NCI-H526 treated with DMSO at 0.1 percent for 48 hours (cell line): ENCODE measurements around the gene CUL7.
"Not testable (repeated sequence)": the region's sequence is repeated elsewhere in the genome, so short reads cannot be mapped to it uniquely, and the experiment has no call there.

Experiments
- DNase-seq: peaks from one replicate; lab custom pipeline; 2025; lab: John Stamatoyannopoulos, UW

CUL7 gene

GRCh38 chr6:43053545-43054205, at the start of gene CUL7:
TSS of gene CUL7 (minus strand) at chr6:43053851. CDS start at chr6:43052788, 1,063 bp downstream.
- DNase-seq, result peak; percentile 83

- DNase-seq, result no peak
These were observed 47.8 kb upstream of the CUL7 start for GRCh38 chr6:43101497-43101896.

- no peak for DNase-seq
These were observed 43.9 kb upstream of the CUL7 start for GRCh38 chr6:43097502-43097901.

- DNase-seq, result no peak
These were observed 43.4 kb upstream of the CUL7 start for GRCh38 chr6:43097098-43097489.

GRCh38 chr6:43096451-43097097, 42.9 kb upstream of the CUL7 start:
- peak; percentile 79 for DNase-seq

- DNase-seq, result no peak
These were observed 42.3 kb upstream of the CUL7 start for GRCh38 chr6:43095939-43096338.

- no peak for DNase-seq
These were observed 40.0 kb upstream of the CUL7 start for GRCh38 chr6:43093436-43094289.

GRCh38 chr6:43092635-43093034, 39.0 kb upstream of the CUL7 start:
- no peak for DNase-seq

- no peak for DNase-seq
These were observed 37.9 kb upstream of the CUL7 start for GRCh38 chr6:43091436-43091991.

GRCh38 chr6:43091020-43091419, 37.4 kb upstream of the CUL7 start:
- DNase-seq, result no peak

GRCh38 chr6:43090559-43090956, 36.9 kb upstream of the CUL7 start:
- DNase-seq, result peak; percentile 34

- peak; percentile 35 for DNase-seq
These were observed 36.4 kb upstream of the CUL7 start for GRCh38 chr6:43089874-43090558.

GRCh38 chr6:43089467-43089866, 35.8 kb upstream of the CUL7 start:
- DNase-seq, result peak; percentile 32

GRCh38 chr6:43088654-43089056, 35.0 kb upstream of the CUL7 start:
- DNase-seq, result no peak

GRCh38 chr6:43086022-43086658, 32.5 kb upstream of the CUL7 start:
- no peak for DNase-seq

GRCh38 chr6:43082806-43083655, 29.4 kb upstream of the CUL7 start:
- no peak for DNase-seq

- not testable (repeated sequence) for DNase-seq
These were observed 28.3 kb upstream of the CUL7 start for GRCh38 chr6:43081922-43082321.

GRCh38 chr6:43081043-43081442, 27.4 kb upstream of the CUL7 start:
- no peak for DNase-seq

- no peak for DNase-seq
These were observed 25.0 kb upstream of the CUL7 start for GRCh38 chr6:43078691-43079090.

- no peak for DNase-seq
These were observed 24.4 kb upstream of the CUL7 start for GRCh38 chr6:43077981-43078511.
